HG03432 (cell line): ENCODE results near the gene RPN2.
"Not testable (repeated sequence)": the region's sequence is repeated elsewhere in the genome, so short reads cannot be mapped to it uniquely, and the experiment has no call there.

Source experiments
- ATAC-seq: cut with Tn5 transposase; IDR thresholded peaks from one replicate; pipeline ENCODE4 v1.9.1; 2021; ENCODE audit warnings: mild to moderate bottlenecking, moderate library complexity; ENCODE audit not compliant: unreplicated experiment

Gene RPN2

DNA sequence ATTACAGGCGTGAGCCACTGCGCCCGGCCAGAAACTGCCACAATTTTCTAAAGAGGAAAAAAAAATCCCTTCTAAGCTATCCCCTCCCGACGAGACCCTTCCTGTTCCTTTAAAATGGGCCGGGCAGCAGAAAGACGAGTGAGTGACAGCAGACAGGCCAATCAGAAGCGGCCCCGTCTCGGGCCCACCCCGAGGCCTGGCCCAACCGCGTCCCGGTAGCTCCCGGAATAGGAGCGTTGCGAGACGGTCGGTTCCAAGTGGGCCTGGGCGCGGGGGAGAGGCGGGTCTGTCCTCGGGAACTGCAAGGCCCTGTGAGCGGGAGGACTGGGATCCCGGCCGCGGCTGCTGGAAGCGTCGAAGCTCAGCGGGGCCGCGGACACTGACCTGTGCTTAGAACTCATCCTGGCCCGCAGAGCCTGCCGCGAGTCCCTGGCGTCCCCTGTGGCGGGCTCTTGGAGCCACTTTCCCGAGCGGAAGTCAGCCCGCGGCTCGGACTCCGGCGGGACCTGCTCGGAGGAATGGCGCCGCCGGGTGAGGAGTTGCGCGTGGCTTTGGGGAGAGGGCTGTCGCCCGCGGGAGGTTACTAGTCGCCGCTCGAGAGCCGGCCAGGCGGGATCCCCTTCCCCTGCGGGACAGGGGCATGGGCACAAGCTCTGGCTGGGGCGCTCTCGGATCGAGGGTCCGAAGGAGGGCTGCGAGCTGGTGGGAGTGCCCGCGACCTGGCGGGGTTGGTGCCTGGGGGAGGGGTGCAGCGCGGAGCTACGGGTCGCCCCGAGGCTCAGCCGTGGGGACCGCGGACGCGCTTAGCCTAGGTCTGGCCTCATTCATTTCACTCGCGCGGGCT, at the start of gene RPN2, which contains the start of gene MROH8:
Gene RPN2, plus strand, starts transcription at position 492 of the 844 bp plus-strand sequence. Its CDS starts 27 bp downstream, at position 519.
Gene MROH8, minus strand, starts transcription at position 710 of the 844 bp plus-strand sequence.
- ATAC-seq: peak; percentile 92

DNA sequence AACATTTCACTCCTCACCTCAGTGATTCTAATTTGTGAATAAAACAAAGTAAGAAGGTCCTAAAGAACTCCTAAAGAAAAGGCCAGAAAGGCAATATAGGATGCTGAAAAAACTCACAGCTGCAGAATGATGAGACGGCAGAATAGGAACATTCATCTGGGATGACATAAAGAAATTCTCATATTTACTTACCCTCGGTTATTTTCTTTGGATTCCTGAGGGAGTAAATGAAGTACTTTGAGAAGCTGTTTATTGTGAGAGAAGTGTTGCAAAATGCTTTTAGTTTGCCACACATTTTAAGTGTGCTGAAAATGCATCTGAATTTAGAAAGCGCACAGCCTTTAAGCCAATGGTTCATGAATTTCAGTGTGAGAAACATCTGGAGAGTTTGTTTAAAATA, 47.6 kb upstream of the RPN2 start:
- no peak for ATAC-seq

DNA sequence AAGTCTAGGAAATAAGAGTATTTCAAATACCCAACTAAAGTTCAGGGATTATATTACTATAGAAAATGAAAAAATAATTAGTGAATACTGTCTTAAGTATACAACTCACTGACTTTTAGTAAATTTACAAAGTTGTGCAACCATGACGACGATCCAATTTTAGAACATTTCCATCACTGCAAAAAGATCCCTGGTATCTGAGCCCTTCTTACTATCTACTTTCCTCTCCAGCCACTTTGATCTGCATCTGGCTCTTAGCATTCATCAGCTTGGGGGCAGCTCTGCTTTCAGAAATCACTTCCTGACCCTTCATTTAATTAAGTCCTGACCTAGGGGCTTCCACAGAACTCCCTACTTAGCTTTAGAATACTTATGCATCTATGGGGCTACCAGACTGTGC, 45.2 kb upstream of the RPN2 start:
- no peak for ATAC-seq

DNA sequence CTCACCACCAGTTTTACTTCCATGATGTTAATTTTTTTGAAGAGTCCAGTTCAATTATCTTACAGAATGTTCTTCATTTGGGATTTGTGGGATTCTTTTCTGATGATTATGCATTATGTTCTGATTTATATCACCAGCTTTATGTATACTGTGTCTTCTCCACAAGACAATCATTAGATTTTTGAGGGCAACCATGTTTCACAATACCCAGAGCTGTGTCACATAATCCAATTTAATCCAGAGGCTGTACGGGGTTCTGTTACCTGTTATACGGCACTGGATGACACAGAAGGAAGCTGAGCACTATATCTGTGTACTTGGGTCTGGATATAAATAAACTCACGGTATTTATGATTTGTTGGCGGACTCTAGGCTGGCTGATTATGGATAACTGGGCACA, 41.6 kb upstream of the RPN2 start:
- no peak for ATAC-seq

DNA sequence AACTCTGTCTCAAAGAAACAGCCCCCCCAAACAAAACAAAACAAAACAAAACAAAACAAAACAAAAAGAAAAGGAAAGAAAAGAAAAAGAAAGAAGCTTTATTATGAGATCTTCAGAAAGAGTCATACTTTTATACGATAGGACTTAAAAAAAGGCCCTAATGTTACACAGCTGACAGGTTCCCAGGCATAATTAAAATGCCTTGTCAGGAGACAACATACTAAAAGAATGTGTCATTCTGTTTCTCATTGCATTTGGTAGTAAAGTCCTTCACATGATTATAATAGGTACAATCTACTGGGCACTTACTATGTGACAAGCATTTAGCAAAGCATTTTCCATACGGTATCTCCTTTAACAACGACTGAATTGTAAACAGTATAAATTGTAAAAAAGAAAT, 36.4 kb upstream of the RPN2 start:
- ATAC-seq: no peak

DNA sequence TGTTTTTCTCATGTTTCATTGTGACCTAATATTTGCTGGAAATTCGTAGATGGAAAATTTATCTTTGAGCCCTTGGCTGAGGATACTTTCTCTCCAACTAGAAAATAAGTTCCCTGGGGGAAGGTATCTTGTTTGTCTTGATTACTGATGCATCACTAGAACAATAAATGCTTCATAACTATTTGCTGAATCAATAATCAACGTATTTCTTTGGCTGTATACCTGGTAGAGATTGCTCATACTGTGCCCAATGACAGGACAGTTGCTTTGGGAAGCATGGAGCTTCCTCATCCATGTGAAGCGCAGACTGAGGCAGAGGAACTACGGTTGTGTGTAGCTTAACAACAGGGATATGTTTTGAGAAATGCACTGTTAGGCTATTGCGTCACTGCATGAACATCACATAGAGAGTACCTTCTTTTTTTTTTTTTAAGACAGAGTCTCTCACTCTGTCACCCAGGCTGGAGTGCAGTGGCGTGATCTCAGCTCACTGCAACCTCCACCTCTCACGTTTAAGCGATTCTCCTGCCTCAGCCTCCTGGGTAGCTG, 34.2 kb upstream of the RPN2 start:
- no peak for ATAC-seq

DNA sequence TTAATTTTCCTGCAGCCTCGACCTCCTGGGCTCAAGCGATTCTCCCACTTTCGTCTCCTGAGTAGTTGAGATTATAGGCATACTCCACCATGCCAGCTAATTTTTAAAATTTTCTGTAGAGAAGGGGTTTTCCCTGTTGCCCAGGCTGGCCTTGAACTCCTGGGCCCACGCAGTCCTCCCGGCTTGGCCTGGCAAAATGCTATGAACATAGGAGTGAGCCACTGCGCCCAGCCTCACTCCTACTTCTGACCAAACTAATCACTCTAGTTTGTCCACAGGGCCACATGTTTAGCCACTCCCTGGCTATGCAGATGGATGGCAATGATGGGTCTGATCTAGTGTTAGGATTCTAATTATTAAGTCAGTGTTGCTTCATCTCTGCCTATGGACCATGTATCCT, 31.9 kb upstream of the RPN2 start:
- no peak for ATAC-seq

DNA sequence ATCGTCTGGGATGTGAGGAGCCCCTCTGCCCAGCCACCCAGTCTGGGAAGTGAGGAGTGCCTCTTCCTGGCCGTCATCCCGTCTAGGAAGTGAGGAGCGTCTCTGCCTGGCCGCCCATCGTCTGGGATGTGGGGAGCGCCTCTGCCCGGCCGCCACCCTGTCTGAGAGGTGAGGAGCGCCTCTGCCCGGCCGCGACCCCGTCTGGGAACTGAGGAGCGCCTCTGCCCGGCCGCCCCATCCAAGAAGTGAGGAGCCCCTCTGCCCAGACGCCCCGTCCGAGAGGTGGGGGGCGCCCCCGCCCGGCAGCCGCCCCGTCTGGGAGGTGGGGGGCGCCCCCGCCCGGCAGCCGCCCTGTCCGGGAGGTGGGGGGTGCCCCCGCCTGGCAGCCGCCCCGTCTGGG, 28.3 kb upstream of the RPN2 start:
- not testable (repeated sequence) for ATAC-seq

DNA sequence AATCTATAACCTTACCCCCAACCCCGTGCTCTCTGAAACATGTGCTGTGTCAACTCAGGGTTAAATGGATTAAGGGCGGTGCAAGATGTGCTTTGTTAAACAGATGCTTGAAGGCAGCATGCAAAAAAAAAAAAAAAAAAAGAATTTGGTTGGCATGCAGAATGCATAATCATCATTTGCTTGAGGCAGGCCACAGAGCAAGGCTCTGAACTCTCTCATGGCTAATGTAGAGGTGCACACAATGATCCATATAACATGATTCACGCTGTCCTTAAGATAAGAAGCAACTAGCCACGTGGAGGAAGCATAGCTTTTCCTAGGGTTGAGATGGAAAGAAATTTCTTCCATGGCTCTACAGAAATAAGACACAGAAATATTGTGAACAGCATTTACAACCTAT, 27.6 kb upstream of the RPN2 start:
- no peak for ATAC-seq

DNA sequence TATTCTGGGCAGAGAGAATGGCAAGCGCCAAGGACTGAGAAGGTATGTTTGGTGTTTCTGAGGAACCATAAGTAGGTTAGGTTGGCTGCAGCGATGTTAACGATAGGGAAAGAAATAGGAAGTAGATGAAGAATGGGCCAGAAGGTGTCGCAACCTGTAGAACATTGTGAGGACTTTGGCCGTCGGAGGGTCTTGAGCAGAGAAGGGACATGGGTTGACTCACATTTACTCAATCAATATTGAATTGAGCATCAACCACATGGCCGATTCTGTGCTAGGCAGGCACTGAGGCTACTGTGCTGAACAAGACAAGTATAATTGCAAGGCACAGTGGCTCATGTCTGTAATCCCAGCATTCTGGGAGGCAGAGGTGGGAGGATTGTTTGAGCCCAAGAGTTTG, 26.8 kb upstream of the RPN2 start:
- ATAC-seq: no peak

DNA sequence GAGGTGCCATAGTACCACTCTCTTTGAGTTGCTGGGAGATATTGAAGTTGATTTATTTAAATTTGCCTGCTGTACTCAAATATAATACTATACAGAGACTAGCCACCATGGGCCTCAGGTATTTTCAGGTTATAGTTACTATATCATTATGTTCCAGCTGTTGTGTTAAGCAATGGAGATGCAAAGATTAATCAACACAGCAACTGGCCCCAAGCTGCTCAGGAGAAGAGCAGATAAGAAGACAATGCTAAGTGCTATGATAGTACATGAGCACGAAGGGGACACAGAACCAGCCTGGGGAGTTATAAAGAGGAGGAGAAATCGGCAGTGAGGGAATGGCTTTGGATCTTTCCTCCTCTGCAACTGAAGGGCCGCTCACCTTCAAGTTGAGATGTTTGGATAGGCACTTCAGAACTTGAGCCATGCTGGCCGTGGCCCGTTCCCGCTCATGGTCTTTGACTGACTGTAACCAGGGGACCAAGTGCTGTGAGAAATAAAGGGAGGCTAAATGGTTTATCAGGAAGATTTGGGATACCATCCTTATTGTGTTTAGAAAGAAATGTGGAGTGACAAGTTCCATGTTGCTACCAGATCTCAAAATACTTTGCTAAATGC, 24.3 kb upstream of the RPN2 start:
- ATAC-seq: no peak

DNA sequence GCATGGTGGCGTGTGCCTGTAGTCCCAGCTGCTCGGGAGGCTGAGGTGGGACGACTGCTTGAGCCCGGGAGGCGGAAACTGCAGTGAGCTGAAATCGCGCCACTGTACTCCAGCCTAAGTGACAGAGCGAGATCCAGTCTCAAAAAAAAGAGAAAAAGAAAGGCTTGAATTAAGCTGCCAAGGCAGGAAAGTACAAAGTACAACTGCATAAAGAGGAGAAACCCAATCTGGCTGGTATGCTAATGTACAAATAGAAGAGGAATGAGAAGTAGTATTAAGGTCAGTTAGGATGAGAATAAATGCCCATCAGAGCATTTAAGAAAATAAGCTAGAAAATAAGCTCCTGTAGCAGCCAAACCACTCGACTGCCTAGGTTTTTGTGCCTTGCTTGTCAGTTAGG, 23.1 kb upstream of the RPN2 start:
- no peak for ATAC-seq

DNA sequence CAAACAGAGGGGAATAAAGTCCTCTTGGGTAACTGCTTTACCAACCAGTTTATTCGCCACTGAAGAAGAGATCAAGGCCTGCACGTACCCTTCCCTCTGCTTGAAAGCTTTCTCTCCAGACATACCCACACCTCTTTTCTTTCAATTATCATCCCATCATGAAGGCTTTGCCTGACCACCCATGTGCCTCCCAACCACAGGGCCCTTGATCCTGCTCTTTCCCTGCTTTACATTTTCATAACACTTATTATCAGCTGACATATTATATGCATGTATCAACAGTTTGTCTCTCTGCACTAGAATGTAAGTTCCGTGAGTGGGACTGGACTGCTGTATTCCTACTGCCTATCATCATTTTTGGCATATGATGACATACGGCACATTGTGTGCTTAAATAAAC, 20.9 kb upstream of the RPN2 start:
- ATAC-seq: no peak

DNA sequence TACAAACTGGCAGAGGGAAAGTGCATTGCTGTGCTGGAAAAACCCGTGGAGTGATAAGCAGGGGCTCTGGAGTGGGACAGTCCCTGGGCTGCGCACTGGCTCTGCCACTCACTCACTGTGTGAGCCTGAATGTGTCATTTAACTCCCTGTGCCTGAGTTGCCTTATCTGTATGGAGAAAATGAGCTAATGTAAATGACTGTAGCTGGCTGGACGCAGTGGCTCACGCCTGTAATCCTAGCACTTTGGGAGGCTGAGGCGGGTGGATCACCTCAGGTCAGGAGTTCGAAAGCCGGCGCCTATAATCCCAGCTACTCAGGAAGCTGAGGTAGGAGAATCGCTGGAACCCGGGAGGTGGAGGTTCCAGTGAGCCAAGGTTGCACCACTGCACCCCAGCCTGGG, 18.4 kb upstream of the RPN2 start:
- ATAC-seq: no peak

DNA sequence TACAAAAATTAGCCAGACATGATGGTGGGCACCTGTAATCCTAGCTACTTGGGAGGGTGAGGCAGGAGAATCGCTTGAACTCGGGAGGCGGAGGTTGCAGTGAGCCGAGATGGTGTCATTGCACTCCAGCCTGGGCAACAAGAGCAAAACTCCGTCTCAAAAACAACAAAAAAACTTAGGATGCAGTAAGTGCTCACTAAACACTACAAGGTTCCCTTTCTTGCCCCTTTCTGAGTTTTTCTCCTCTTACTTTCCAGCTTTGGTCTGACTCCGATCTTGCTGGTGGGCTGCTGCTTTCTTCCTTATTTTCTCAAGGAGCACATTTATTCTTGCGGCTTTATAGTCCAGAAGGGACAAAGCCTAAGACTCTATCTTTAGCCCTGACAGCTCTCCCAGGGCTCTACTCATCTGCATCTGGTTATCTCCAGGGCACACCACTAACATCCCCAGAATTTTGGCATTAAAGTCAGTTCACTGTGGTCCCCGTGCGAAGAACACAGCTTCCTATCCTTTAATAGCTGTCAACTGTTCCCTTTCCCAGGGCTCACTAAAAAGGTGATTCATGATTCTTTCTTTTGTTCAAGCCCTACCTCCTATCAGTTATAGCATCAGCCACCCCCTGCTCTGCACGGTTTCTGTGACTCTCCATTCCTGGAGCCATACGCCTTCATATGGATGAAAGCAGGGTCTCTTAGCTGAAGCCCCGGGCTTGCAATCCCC, 17.1 kb upstream of the RPN2 start:
- ATAC-seq: no peak

DNA sequence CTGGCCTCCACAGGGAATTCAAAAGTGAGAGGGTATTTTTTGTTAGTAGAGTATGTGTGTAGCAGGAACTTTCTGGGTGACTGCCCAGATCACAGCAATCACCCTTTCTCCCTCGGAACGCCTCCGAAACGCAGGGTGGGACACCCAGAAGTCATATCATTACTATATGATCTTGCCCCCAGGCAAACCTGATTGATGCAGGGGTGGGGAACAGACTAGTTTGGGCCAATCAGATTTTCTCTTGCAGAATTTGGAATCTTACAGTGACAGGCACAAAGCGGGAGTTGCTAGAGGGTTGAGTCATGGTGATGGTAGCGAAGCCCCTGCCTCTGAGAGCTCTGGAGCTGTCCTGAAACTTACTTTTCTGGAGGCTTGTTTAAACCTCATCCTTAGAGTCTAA, 16.5 kb upstream of the RPN2 start:
- ATAC-seq: no peak

DNA sequence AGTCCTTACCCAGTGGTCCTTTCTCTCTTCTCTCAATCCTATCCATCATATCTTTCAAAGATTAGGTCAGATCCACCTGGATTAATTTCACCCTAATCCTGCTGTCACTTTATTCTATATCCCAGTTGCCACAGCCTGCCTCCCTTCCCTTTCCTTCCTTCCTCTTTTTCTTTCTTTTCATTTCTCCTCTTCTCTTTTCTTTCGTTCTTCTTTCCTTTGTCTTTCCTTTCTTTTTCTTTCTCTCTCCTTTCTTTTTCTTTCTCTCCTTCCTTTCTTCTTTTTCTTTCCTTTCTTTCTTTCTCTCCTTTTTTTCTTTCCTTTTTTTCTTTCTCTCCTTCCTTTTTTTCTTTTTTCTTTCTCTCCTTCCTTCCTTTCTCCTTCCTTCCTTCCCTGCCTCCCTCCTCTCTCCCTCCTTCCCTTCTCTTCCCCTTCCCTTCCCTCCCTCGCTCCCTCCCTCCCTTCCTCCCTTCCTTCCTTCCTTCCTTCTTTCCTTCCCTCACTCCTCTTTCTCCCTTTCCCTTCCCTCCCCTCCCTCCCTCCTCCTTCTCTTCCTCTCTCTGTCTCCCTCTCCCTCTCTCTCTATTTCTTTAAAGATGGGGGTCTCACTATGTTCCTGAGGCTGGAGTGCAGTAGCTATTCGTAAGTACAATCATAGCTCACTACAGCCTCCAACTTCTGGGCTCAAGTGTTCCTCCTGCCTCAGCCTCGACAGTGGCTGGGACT, 15.1 kb upstream of the RPN2 start:
- no peak for ATAC-seq

DNA sequence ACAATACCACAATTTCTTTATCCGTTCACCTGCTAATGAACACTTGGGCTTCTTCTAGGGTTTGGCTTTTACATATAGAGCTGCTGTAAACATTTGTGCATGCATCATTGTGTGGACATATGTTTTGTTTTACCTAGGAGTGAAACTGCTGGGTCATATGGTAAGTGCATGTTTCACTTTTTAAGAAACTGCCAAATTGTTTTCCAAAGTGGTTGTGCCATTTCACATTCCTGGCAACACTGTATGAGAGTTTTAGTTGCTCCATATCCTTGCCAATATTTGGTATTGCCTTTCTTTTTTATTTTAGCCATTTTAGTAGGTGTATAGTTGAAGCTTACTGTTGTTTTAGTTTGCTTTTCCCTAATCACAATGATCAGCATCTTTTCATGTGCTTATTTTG, 14.1 kb upstream of the RPN2 start:
- no peak for ATAC-seq

DNA sequence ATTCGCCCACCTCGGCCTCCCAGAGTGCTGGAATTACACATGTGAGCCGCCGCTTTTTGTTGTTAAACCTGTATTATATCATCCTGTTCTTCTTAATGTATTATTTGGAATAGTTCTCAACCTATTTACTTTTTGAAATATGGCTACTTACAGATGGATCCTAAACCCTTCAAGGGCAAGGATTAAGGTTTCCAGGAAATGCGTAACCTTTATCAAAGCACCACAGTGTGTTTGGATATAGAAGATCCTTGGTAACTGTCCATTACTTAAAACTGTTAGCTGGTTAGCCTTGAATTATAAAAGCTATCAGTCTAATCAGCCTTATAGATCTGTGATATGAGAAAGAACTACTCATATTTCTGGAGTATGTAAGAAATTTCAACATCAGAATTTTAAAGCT, 12.3 kb upstream of the RPN2 start:
- no peak for ATAC-seq

DNA sequence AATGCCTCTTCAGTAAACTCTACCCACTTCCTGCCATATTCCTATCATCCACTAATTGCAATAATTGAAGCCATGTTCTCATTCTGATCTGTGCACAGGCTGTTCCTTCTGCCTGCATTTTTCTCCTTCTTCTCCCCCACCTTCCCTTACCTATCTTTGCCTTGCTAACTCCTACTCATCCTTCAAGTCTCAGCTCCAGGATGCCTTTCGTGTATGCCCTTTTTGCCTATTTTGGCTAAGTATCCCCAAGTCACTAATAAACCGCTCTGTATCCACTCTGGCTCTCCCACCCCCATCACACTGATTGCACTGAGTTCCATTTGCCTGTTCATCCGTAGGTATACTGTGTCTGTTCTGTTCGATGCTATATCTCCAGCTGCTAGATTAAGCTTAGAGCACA, 6.3 kb upstream of the RPN2 start:
- ATAC-seq: no peak
